HG03097 (cell line): Measurements from ENCODE around the gene TSC1.
A peak's percentile ranks its signal among the peaks of the same experiment; 100 is the strongest.

Experiments used
- ATAC-seq: cut with Tn5 transposase; IDR thresholded peaks from one replicate; pipeline ENCODE4 v1.9.1; 2021; ENCODE audit not compliant: unreplicated experiment, low FRiP score

TSC1 gene

GRCh38 chr9:132942541-132943182 lies 1.8 kb downstream of the TSC1 start:
- ATAC-seq = no peak

- no peak for ATAC-seq
Measured at GRCh38 chr9:132939169-132939568, 5.2 kb downstream of the TSC1 start.

GRCh38 chr9:132937463-132937901 lies 6.9 kb downstream of the TSC1 start:
- ATAC-seq = no peak

GRCh38 chr9:132935026-132935425 lies 9.4 kb downstream of the TSC1 start:
- no peak for ATAC-seq

GRCh38 chr9:132931178-132931735 lies 13.2 kb downstream of the TSC1 start:
- ATAC-seq = no peak

GRCh38 chr9:132927704-132928103 lies 16.7 kb downstream of the TSC1 start:
- no peak for ATAC-seq

GRCh38 chr9:132923346-132923902 lies 21.0 kb downstream of the TSC1 start:
- ATAC-seq = no peak

GRCh38 chr9:132919614-132920268 lies 24.7 kb downstream of the TSC1 start:
- no peak for ATAC-seq

- no peak for ATAC-seq
Measured at GRCh38 chr9:132914924-132915323, 29.5 kb downstream of the TSC1 start.

GRCh38 chr9:132912131-132912530 lies 32.3 kb downstream of the TSC1 start:
- no peak for ATAC-seq

GRCh38 chr9:132910376-132910775 lies 34.0 kb downstream of the TSC1 start:
- ATAC-seq = no peak

- no peak for ATAC-seq
Measured at GRCh38 chr9:132909311-132909710, 35.1 kb downstream of the TSC1 start.

- ATAC-seq = no peak
Measured at GRCh38 chr9:132908635-132909034, 35.8 kb downstream of the TSC1 start.

- no peak for ATAC-seq
Measured at GRCh38 chr9:132905726-132906125, 38.7 kb downstream of the TSC1 start.

GRCh38 chr9:132903574-132904492 lies 40.6 kb downstream of the TSC1 start:
- no peak for ATAC-seq

GRCh38 chr9:132901858-132902831 lies 42.3 kb downstream of the TSC1 start:
- peak; percentile 59 for ATAC-seq

- ATAC-seq = no peak
Measured at GRCh38 chr9:132898051-132898450, 46.4 kb downstream of the TSC1 start.

- ATAC-seq = no peak
Measured at GRCh38 chr9:132896906-132897305, 47.5 kb downstream of the TSC1 start.

GRCh38 chr9:132896264-132896663 lies 48.2 kb downstream of the TSC1 start:
- ATAC-seq = no peak
